NCI-H345 treated with DMSO at 0.1 percent for 48 hours (cell line): ENCODE measurements around the gene MICALL1.

Experiments
- DNase-seq: peaks from one replicate; lab custom pipeline; 2025; ENCODE audit not compliant: unreplicated experiment; lab: John Stamatoyannopoulos, UW

The MICALL1 gene

DNA sequence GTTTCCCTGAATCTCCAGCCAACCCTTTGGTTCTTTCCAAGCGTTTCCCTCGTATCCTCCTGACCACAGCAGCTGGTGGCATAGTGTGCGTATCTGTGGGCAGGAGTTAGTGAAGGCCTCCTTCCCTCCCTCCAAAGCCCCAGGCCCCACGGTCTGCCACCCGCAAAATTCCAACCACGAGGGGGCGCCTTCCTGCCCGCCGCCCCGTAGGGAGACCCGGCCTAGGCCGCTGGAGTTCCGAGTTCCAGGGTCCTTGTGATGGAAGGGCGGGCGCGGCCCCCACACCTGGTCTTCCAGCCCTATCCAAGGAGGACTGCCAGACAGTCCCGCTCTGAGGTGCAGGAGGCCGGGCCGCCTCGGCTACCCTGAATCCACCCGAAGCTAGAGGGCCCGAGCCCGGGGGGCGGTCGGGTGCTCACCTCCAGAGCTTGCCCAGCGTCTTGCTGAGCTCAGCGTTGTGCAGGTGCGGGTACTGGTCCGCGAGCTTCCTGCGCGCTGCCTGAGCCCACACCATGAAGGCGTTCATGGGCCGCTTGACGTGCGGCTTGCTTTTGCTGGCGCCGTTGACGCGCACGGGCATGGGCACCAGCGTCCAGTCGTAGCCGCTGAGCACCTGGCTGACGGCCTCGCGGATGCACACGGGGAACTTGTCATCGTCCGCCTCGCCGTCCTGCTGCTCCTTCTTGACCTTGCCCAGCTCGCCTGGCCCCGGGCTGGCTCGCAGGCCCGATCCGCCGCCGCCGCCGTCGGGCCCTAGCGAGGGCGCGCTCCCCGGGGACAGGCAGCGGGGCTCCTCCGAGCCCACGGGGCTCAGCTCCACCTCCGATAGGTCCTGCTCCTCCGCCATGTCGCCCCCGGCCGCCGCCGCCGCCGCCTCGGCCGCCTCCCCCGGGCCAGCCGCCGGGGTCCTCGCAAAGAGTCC is 77.1 kb downstream of the MICALL1 start:
- no peak for DNase-seq

DNA sequence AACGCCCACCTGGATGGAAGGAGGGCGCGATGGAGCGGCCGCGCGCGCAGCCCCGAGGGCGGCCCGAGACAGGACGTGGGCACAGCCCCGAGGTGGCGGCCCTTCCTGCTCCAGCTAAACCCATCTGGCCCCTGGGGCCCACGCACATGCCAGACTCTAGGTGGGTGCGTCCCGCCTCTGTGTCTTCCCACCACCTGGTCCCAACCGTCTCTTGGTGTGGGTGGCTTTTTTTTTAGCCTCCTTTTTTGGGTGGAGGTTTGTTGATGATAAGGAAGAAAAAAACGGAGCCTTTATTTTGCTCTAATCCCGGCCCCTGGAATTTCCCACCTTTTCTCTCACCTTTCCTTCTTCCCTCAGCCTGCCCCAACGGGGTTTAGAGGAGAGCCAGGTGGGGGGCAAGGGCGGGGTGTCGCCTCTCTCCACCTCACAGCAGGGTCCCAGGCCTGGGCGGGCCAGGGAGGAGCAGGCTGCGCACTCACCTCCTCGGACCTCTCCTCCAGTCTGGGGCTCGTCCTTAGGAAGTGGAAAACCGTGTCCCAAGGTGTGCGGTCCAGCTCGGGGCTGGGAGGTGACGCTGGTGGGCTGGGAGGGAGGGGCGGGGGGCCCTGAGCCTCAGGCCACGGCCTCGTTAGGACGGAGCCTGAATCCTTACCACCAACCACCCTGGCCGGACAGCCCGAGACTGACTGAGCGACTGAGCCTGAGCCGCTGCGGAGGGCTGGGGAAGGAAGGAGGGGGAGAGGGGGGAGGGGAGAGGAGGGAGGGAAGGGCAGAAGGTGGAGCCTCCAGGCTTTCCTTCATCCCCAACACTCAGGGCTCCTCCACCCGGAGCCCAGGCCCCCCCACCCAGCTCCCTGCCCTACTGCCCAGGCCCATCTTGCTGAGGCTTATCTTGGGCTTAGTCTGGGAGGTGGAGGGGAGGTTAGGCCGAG is 78.0 kb downstream of the MICALL1 start, which contains the start of gene SOX10:
TSS of gene SOX10 (minus strand) at position 696 of the 932 bp plus-strand sequence. CDS start 771 bp downstream, outside the sequence.
- DNase-seq = no peak

DNA sequence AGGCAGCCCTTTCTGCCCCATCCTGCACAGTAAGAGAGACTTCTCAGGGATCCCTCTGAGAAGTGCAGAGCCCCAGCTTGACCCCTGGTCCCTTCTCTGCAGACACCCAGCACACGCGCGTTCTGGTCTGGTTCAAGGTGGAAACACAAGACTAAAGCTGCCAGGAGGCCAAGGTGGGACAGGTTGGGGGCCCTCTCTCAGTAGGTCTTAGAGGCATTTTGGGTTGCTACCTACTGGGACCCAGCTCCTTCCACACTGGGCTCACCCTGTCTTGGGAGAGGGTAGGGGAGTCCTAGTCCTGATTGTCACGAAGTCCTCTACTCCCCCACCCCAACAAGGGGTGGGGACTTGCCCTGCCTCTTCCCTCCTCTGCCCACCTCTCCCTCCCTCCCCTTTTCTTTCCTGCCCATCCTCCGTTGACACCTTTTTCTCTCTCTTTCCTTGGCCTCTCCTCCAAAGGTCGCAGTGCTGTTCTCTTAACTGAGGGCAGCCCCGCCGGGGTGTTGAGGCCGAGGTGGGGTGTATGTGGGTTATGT is 79.0 kb downstream of the MICALL1 start:
- DNase-seq = no peak

DNA sequence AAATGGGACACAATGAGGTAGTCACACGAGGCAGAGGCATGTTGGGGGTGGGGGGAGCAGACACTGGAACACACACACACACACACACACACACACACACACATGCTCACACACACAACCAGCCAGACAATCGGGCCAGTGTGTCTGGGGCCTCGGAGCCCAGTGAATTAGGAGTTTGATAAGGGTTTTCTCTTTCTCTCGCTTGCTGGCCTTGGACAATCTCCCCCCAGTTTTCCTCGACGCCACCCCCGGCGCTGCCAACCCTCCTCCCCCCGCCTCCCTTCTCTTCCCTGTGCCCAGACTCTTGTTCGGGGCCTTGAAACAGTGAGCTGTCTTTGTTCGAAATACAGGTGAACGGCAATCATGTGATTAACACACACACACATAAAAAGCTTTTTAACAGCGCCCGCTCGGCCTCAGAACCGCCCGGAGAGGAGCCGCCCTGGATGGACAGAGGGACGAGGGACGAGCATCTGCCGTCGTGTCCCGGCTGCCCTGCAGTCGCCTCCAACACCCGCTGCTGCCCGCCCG is 79.7 kb downstream of the MICALL1 start:
- no peak for DNase-seq

DNA sequence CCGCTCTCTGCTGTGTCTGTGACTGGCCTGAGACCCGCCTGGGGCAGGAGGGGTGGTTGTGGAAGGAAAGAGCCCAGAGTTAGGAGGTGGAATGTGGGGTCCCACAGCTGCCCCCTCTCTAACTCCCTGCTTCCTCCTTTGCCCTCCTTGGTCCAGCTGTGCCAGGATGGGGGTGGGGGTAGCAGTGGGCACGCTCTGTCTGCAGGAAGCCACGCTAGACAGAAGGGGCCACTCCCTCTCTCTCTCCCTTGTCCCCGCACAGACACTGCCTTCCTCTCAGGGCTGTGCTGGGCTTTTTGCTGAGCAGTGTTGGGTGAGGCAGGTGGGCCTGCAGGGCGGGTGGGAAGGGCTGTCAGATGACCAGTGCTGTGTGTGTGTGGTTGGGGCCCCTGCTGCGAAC is 80.3 kb downstream of the MICALL1 start:
- DNase-seq = no peak

DNA sequence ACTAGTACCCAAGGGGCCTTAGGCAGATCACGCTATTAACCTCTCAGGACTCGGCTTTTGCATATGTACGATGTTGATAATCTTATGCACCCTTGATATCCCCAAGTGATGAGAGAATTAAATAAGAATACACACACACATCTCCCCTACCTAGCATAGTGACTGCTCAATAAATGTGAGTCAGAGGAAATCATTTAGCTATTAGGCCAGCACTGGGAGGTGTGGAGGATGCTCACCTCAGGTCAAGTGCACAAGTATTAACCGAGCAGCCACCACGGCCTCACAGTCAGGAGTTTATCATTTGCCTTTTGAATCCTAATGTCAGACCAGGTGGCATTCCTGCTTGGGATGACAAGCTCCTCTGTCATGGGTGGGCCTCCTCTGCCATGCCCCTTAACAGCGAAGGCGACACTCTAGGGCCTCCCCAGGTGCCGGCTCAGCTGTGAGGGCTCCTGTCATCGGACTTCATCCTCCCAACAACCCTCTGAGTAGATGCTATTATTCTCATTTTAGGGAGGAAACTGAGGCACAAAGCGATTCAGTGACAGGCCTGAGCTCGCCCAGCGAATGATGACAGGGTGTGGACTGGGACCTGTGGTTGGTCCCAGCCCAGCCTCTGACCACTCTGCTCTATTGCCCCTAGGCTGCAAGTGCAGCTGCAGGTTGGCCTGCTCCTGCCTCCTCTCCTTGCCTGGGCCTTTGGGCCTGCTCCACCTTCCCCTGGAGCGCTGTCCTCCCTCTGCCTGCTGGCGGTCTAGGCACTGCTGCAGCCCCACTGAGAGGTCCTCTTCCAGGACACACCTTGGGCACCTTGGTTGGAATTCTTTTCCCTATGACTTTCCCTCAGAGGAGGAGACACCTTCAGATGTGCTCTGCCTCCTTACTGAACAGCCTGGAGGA is 83.3 kb downstream of the MICALL1 start:
- no peak for DNase-seq

DNA sequence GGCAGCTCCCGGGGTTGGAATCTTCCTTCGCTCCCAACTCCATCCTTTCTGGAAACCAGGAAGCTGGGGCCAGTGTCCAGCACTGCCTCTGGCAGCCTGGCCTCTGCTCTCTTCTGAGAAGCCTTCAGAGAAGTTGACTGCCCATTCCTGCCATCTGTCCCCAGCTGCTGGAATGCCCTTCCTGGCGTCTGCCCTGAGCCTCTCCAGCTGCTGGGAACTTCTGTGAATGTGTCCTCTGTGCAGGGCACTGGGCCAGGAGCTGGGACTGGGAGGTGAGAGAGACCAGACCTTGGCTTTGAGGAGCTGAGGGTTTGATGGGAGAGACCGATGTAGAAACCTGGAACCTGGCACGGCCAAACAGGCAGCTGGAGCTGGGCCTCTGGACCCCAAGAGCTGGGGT is 84.2 kb downstream of the MICALL1 start:
- no peak for DNase-seq

DNA sequence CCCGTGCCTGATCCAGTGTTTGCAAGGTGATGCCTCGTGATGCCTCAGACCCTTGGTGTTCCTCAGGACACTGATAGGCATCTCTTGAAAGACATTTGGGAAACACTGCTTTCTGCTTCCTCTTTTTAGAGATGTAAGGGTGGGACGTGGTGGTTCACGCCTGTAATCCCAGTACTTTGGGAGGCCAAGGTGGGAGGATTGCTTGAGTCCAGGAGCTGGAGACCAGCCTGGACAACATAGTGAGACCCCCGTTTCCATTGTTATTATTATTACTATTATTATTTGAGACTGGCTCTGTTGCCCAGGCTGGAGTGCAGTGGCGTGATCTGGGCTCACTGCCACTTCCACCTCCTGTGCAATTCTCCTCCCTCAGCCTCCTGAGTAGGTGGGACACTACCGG is 84.8 kb downstream of the MICALL1 start:
- no peak for DNase-seq

DNA sequence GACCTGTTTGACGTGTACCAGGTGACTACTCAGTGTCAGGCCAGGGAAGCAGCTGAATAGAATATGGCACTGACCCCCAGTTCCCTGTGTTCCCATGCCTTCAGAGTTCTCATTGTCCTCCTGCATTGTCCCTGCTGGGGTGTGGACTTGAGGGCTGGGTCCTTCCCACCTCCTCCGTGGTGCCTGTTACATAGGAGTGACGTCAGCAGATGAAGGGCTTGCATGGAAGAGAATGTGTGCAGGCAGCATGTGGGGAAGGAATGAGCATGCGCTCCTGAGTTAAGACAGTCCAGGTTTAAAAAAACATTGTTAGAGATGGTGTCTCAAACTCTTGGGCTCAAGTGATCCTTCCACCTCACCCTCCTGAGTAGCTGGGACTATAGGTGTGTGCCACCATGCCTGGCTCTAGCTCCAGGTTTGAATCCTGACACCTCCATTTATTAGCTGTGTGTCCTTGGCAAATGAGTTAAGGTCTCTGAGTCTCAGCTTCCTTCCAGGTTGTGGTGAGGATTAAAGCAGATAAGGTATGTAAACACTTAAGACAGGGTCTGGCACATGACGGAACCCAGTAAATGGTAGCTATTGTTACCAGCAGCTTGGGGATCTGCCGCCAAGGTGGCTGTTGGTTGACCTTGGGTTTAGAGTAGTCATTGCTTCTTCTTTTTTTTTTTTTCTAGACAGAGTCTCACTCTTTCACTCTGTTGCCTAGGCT is 85.8 kb downstream of the MICALL1 start:
- DNase-seq = no peak
